GM12878 (cell line): Measurements from ENCODE around the gene ATP6V1G1. TPM values are rescaled to one million over a fixed set of nuclear protein-coding genes. Genes with fewer than 3 reads are reported as not detected.

Source experiments
- ATAC-seq: fragments of 200-7000 bp; cut with Tn5 transposase; 3 replicates; pipeline ENCODE4 v1.9.1; 2020; ENCODE audit warnings: mild to moderate bottlenecking, moderate library complexity
- BruUV-seq: library from RNA; stranded (reverse); fragments of 400-500 nt; replicated peaks from 2 replicates; lab custom pipeline; 2021; lab: Mats Ljungman, UMichigan
- CTCF ChIA-PET: fragments of 300-600 bp; sonication (Branson Sonifier 250); formaldehyde crosslinking; extraction: SDS; loops from one replicate; lab custom pipeline; 2021; ENCODE audit warnings: inconsistent platforms; lab: Yijun Ruan, JAX
- POLR2A ChIA-PET: fragments of 350-600 bp; formaldehyde crosslinking; extraction: SDS; loops from one replicate; lab custom pipeline; 2021; ENCODE audit warnings: inconsistent platforms; lab: Charles Lee
- RAD21 ChIA-PET: fragments of 300-600 bp; sonication (Branson Sonifier 250); formaldehyde crosslinking; loops from one replicate; lab custom pipeline; 2023; ENCODE audit warnings: antibody characterized with exemption; ENCODE audit not compliant: unreplicated experiment; lab: Charles Lee
- SMC1A ChIA-PET: fragments of 300-600 bp; sonication (Branson Sonifier 250); formaldehyde crosslinking; loops from one replicate; lab custom pipeline; 2023; ENCODE audit not compliant: unreplicated experiment, uncharacterized antibody; lab: Charles Lee
- DNase-seq: peaks from one replicate; pipeline ENCODE4 v3.0.0-alpha.2; 2011; ENCODE audit warnings: low read depth, low spot score
- FAIRE-seq: peaks from 3 replicates; lab custom pipeline; 2011; peaks lifted over from hg19 to GRCh38; lab: Jason Lieb, UNC
- H2AFZ ChIP-seq: 2 replicates; pipeline ENCODE4 v1.6.0; 2011; ENCODE audit warnings: low read depth, low read length, control low read depth; ENCODE audit not compliant: control insufficient read depth
- H3K27ac ChIP-seq: 2 replicates; pipeline ENCODE4 v1.5.1; 2011; ENCODE audit warnings: control low read depth; ENCODE audit not compliant: control insufficient read depth, insufficient read depth
- H3K27me3 ChIP-seq, 2 experiments: replicated peaks in 1 of 2; 2 replicates each; pipeline versions ENCODE4 v1.6.0 to v1.6.1; 2011; ENCODE audit warnings: low read length in 1 of 2; ENCODE audit not compliant: control insufficient read depth in 2 of 2, insufficient read depth in 2 of 2
- H3K36me3 ChIP-seq, 2 experiments: 2 replicates each; pipeline ENCODE4 v1.5.1; 2011; ENCODE audit warnings: low read length in 1 of 2; ENCODE audit not compliant: control insufficient read depth in 2 of 2, insufficient read depth in 2 of 2
- H3K4me1 ChIP-seq: 2 replicates; pipeline ENCODE4 v1.6.1; 2011; ENCODE audit warnings: mild to moderate bottlenecking, low read length, moderate library complexity, mixed read lengths; ENCODE audit not compliant: control insufficient read depth, insufficient read depth
- H3K4me2 ChIP-seq: 2 replicates; pipeline ENCODE4 v1.6.0; 2011; ENCODE audit warnings: control low read depth; ENCODE audit not compliant: control insufficient read depth, insufficient read depth
- H3K4me3 ChIP-seq: fragments of 200-600 bp; sonication (generic); 2 replicates; pipeline ENCODE4 v1.5.1; 2016
- H3K79me2 ChIP-seq: 2 replicates; pipeline ENCODE4 v1.6.0; 2011; ENCODE audit warnings: low read length; ENCODE audit not compliant: control insufficient read depth, insufficient read depth
- H3K9ac ChIP-seq: 2 replicates; pipeline ENCODE4 v1.8.0; 2011; ENCODE audit warnings: low read length, control low read depth, mixed read lengths; ENCODE audit not compliant: control insufficient read depth, insufficient read depth
- H3K9me3 ChIP-seq: replicated peaks from 3 replicates; pipeline ENCODE4 v1.5.1; 2011; ENCODE audit warnings: mild to moderate bottlenecking, low read length; ENCODE audit not compliant: control insufficient read depth, insufficient read depth
- H4K20me1 ChIP-seq: 2 replicates; pipeline ENCODE4 v1.6.0; 2011; ENCODE audit not compliant: control insufficient read depth, insufficient read depth
- ASH2L ChIP-seq: fragments of 300-600, 200-600 bp; sonication (generic); IDR thresholded peaks from 2 replicates; pipeline ENCODE4 v1.6.1; 2017; ENCODE audit warnings: low read depth, mild to moderate bottlenecking, borderline replicate concordance
- BCLAF1 ChIP-seq: fragments of 450-650 bp; IDR thresholded peaks from 2 replicates; pipeline ENCODE4 v1.6.1; 2017; ENCODE audit warnings: antibody characterized with exemption, mild to moderate bottlenecking, moderate library complexity
- BMI1 ChIP-seq: fragments of 450-650 bp; IDR thresholded peaks from 2 replicates; pipeline ENCODE4 v1.6.1; 2016; ENCODE audit warnings: mild to moderate bottlenecking, moderate library complexity, borderline replicate concordance
- CTCF ChIP-seq, 3 experiments: IDR thresholded peaks in 2 of 3; conservative IDR thresholded peaks in 1 of 3; 2 replicates each; pipeline ENCODE4 v1.5.1; 2011; ENCODE audit warnings: low read depth in 3 of 3, low read length in 3 of 3, mild to moderate bottlenecking in 3 of 3, control low read depth in 2 of 3, moderate library complexity in 2 of 3, inconsistent platforms in 1 of 3, mixed read lengths in 1 of 3; ENCODE audit not compliant: control insufficient read depth in 2 of 3, insufficient read depth in 1 of 3; ENCODE audit errors: extremely low read depth in 1 of 3
- HSF1 ChIP-seq: fragments of 150-350 bp; IDR thresholded peaks from 2 replicates; pipeline ENCODE4 v1.6.1; 2014; ENCODE audit warnings: mild to moderate bottlenecking, low read depth, low read length
- MAX ChIP-seq: IDR thresholded peaks from 2 replicates; pipeline ENCODE4 v1.6.1; 2012; ENCODE audit warnings: low read depth, low read length, improper control_type of control experiment
- NFIC ChIP-seq: IDR thresholded peaks from 2 replicates; pipeline ENCODE4 v1.6.1; 2012; ENCODE audit warnings: low read depth, mild to moderate bottlenecking, inconsistent platforms, low read length, moderate library complexity
- NFXL1 ChIP-seq: fragments of 450-650 bp; IDR thresholded peaks from 2 replicates; pipeline ENCODE4 v1.6.1; 2017; ENCODE audit warnings: antibody characterized with exemption, mild to moderate bottlenecking, borderline replicate concordance
- PAX5 ChIP-seq: IDR thresholded peaks from 2 replicates; pipeline ENCODE4 v1.6.1; 2011; ENCODE audit warnings: low read depth, low read length, borderline replicate concordance
- STAT1 ChIP-seq: fragments of 450-650 bp; conservative IDR thresholded peaks from 2 replicates; pipeline ENCODE4 v1.6.1; 2014; ENCODE audit warnings: antibody characterized with exemption, mild to moderate bottlenecking
- ZBTB4 ChIP-seq: fragments of 450-650 bp; formaldehyde crosslinking; IDR thresholded peaks from 2 replicates; pipeline ENCODE4 v1.4.0; 2022; ENCODE audit warnings: mild to moderate bottlenecking, moderate library complexity
- WGBS: methylation state at CpG from one replicate; pipeline ENCODE4 v1.1.6; 2016; ENCODE audit warnings: low lambda C conversion rate; ENCODE audit not compliant: insufficient replicate concordance, insufficient coverage; ENCODE audit errors: missing lambda C conversion rate; 5-methylcytosine and 5-hydroxymethylcytosine counted together
- in situ Hi-C: fragments of 300-500 bp; cut with MboI; formaldehyde crosslinking; loops from 9 replicates; pipeline ENCODE4 v1.14.3; 2018; ENCODE audit warnings: mixed read lengths
- intact Hi-C: fragments of 100-400 bp; cut with micrococcal nuclease; formaldehyde crosslinking; loops from one replicate; pipeline ENCODE4 v1.14.2; 2022; ENCODE audit not compliant: unreplicated experiment
- polyA plus RNA-seq, 11 experiments: library from polyadenylated mRNA; depleted of rRNA in 4 of 11; unstranded in 6 of 11; stranded (reverse) in 5 of 11; fragments of >200 nt; fragmentation: Nextera tagmentation in 4 of 11; fragmentation: Illumina TruSeq in 1 of 11; extraction: Ambion mirVana in 4 of 11; extraction: Trizol in 1 of 11; gene quantifications; 1 replicate in 1 of 11; 2 replicates in 10 of 11; pipeline versions ENCODE4 v1.2.1 to v1.2.3, GENCODE V29; 2011 to 2016; ENCODE audit warnings: inconsistent platforms in 2 of 11, missing spikeins in 2 of 11, low read depth in 1 of 11
- total RNA-seq, 4 experiments: library from RNA; depleted of rRNA in 3 of 4; stranded (reverse); fragments of >200 nt in 3 of 4; fragmentation: Illumina TruSeq in 1 of 4; extraction: Trizol in 1 of 4; gene quantifications; 2 replicates each; pipeline versions ENCODE4 v1.2.1 to v1.2.3, GENCODE V29; 2013 to 2021

The ATP6V1G1 gene
- total and polyA plus RNA-seq, 10 of the 15 experiments (the other 5 are each of a cell fraction or from before 2014, with no cell fraction given): 34.2 to 204 (median 82.5) TPM

- ChIA-PET CTCF (interaction anchor here (0.6 to 2.5 kb wide), 12 partner anchors 9 to 227 kb away, joined by 3 to 19 read pairs (median 4); partner anchors contain the start of gene ATP6V1G1), POLR2A (interaction anchor here (0.6 to 4.4 kb wide), 15 partner anchors 8 to 226 kb away, joined by 3 to 30 read pairs (median 6); partner anchors contain the start of genes AKNA and ATP6V1G1), RAD21 (interaction anchor here (0.6 to 5.1 kb wide), 13 partner anchors 9 to 317 kb away, joined by 3 to 40 read pairs (median 5); partner anchors contain the start of genes AKNA and ATP6V1G1), SMC1A (interaction anchor here (0.7 to 4.5 kb wide), 10 partner anchors 8 to 227 kb away, joined by 3 to 28 read pairs (median 5); partner anchors contain the start of gene ATP6V1G1)
- Histone ChIP-seq H2AFZ (no peak overlapping the region), H3K4me3 (peak overlapping the region; percentile 95), H4K20me1 (no peaks in the 10 kb centered on the region), H3K27ac (peak overlapping the region; percentile 98), H3K79me2 (peaks cover 72% of the 10 kb centered on the region), H3K4me2 (peak overlapping the region; percentile 100), H3K4me1 (peaks cover 63% of the 10 kb centered on the region), H3K36me3 (peaks cover 0 to under 1% of the 10 kb centered on the region in 2 experiments; a peak in 1 of 4 replicates), H3K9ac (peak overlapping the region; percentile 95), H3K9me3 (no peaks in the 10 kb centered on the region), H3K27me3 (no peaks in the 10 kb centered on the region)
- ATAC-seq (peak; percentile 1), DNase-seq (no peak), FAIRE-seq (no peak)
- 14% methylated on average over 4 of the region's 4 CpGs for WGBS
- intact Hi-C loops: loop anchor here (5.0 kb wide), 2 partner anchors 40 to 225 kb away; partner anchors contain the start of gene AKNA
- in situ Hi-C loops: loop anchor here (5.0 kb wide), 1 partner anchor 225 kb away; the partner anchor contains the start of gene AKNA
- TSS peak; percentile 49 for BruUV-seq
- no peak for TF ChIP-seq PAX5
- TF ChIP-seq MAX: no peak
- TF ChIP-seq BMI1: no peak
- TF ChIP-seq ZBTB4 (CRISPR knock-in tag): no peak
- no peak for TF ChIP-seq BCLAF1
- no peak for TF ChIP-seq NFIC
- TF ChIP-seq STAT1: no peak
- no peak for TF ChIP-seq NFXL1
- TF ChIP-seq CTCF (IDR thresholded peaks at IDR 0.05 in 2 of 3, conservative IDR thresholded peaks at IDR 0.05 in 1 of 3; ENCODE audit: control insufficient read depth in 2 of 3, extremely low read depth in 1 of 3, insufficient read depth in 1 of 3, low read depth in 3 of 3, low read length in 3 of 3): no peak
- no peak for TF ChIP-seq ASH2L
- TF ChIP-seq HSF1: no peak
Observed at GRCh38 chr9:114612272-114612923, 24.8 kb downstream of the ATP6V1G1 start.
